ENCODE measurements around the gene PRDM2. TPM values are rescaled to one million over a fixed set of nuclear protein-coding genes. Genes with fewer than 3 reads are reported as not detected.

The PRDM2 gene
- total RNA-seq, 4 donors from 2014 or later: 26.3 to 39.5 (median 34.6) TPM

- DNase-seq (ENCODE audit: low spot score) (no peak), ATAC-seq (ENCODE audit: low FRiP score) (no peak)
- no peak for TF ChIP-seq CTCF (IDR thresholded peaks at IDR 0.05)
Observed at GRCh38 chr1:13830616-13831280, 130.8 kb downstream of the PRDM2 start.

GRCh38 chr1:13832100-13832499 lies 132.1 kb downstream of the PRDM2 start:
- ATAC-seq (ENCODE audit: low FRiP score) (no peak), DNase-seq (ENCODE audit: low spot score) (no peak)
- TF ChIP-seq CTCF (IDR thresholded peaks at IDR 0.05): no peak

GRCh38 chr1:13832536-13832935 lies 132.5 kb downstream of the PRDM2 start:
- ATAC-seq (ENCODE audit: low FRiP score) (no peak), DNase-seq (ENCODE audit: low spot score) (no peak)
- no peak for TF ChIP-seq CTCF (IDR thresholded peaks at IDR 0.05)

- TF ChIP-seq CTCF (IDR thresholded peaks at IDR 0.05): no peak
- no peak for ATAC-seq (ENCODE audit: low FRiP score)
- no peak for DNase-seq (ENCODE audit: low spot score)
Observed at GRCh38 chr1:13836136-13836535, 136.1 kb downstream of the PRDM2 start.

- TF ChIP-seq CTCF (IDR thresholded peaks at IDR 0.05): no peak
- DNase-seq (ENCODE audit: low spot score) (no peak), ATAC-seq (ENCODE audit: low FRiP score) (no peak)
Observed at GRCh38 chr1:13836631-13837030, 136.6 kb downstream of the PRDM2 start.

- TF ChIP-seq CTCF (IDR thresholded peaks at IDR 0.05): no peak
- no peak for DNase-seq (ENCODE audit: low spot score)
- ATAC-seq (ENCODE audit: low FRiP score): no peak
Observed at GRCh38 chr1:13838236-13838635, 138.2 kb downstream of the PRDM2 start.

GRCh38 chr1:13842497-13842896 lies 142.5 kb downstream of the PRDM2 start:
- DNase-seq (ENCODE audit: low spot score): no peak
- no peak for TF ChIP-seq CTCF (IDR thresholded peaks at IDR 0.05)
- no peak for ATAC-seq (ENCODE audit: low FRiP score)
